HG02759 (cell line): ENCODE data around the gene PCDH12.
"Not testable (repeated sequence)": the region's sequence is repeated elsewhere in the genome, so short reads cannot be mapped to it uniquely, and the experiment has no call there.

Source experiments
- ATAC-seq: cut with Tn5 transposase; IDR thresholded peaks from one replicate; pipeline ENCODE4 v1.9.1; 2021; ENCODE audit warnings: mild to moderate bottlenecking, moderate library complexity; ENCODE audit not compliant: unreplicated experiment

Gene PCDH12

DNA sequence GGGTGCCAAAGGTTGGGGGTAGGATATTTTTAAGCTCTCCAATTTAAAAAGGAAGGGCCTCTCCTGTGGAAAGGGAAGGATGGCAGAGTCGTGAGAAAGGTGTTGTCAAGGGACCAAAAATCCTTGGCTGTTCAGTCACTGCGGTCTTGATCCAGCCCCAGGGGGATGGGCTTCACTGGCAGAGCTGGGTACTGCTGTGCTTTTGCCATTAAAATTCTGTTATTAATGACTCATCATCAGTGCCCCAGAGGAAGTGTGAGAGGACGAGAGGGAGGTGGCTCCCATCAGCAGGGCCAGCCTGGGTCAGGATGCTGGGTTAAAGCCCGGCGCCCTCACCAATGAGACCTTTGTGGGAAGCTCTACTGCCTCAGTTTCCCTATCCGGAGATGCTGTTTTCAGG lies 16.7 kb downstream of the PCDH12 start:
- no peak for ATAC-seq

DNA sequence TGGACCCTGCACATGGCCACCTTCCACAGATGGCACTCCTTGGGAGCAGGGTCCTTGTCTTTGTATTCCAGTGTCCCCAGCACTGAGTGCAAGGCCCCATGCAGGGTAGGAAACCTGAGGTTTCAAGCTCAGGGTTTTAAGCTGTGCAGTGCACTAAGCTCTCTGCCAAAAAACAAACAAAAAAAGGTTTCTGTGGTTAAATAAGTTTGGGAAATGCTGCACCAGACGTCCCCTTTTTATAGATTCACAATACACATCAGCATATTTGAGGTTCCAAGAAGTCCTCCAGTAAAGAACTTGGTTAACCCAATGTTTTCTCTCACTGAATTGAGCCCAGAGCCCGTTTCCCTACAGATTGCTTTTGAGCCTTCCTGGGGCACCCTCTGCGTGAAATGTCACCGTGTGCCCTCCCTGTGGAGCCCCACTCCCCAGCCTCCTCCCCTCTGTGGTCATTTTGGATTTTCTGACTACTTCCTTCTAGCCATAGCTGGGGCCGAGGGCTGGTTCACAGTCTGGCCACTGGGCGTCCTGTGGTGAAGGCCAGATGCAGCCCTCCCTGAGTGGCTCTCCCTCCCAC lies 17.2 kb downstream of the PCDH12 start:
- ATAC-seq = no peak

- no peak for ATAC-seq
These were observed 22.5 kb downstream of the PCDH12 start for GRCh38 chr5:141935538-141935937.

DNA sequence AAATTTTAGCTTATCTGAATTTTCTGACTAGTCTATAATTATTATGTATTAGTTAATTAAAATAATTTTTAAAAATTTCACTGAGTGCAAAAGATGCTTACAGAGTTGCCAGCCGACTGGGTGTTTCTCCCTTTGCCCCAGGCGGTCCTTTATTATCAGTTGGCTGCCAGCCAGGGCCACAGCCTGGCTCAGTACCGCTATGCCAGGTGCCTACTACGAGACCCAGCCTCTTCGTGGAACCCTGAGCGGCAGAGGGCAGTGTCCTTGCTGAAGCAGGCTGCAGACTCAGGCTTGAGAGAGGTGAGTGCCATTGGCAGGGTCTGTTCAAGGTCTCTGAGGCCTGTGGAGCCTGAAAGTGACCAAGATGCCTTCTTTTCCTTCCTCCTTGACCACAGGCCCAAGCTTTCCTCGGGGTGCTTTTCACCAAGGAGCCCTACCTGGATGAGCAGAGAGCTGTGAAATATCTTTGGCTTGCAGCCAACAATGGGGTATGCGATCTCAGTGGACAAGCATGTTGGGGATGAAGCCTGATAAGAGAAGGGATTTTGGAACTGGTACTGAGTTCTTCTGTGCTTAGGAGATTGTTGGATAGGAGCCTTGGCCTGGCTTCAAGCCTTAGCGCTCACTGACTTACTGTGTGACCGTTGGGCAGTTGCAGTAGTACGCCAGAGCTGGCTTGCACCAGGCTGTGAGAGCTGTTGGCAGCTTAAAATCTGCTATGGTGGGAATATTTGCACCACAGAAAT lies 23.7 kb downstream of the PCDH12 start:
- no peak for ATAC-seq

DNA sequence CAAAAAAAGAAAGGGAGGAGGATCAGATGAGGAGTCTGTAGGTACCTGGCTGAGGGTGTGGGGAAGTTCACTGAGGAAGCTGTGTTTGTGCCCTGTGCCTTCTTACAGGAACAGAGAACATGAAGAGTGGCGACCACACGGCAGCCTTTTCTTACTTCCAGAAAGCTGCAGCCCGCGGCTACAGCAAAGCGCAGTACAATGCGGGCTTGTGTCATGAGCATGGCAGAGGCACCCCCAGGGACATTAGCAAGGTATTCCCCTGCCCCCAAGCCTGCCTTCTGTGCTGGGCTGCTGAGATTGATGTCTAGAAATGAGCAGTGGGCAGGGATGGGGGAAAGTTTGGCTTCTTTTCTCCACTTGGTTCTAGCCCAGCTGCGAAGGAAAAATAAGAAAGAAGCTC lies 24.9 kb downstream of the PCDH12 start:
- no peak for ATAC-seq

- no peak for ATAC-seq
These were observed 26.3 kb downstream of the PCDH12 start for GRCh38 chr5:141931694-141932093.

DNA sequence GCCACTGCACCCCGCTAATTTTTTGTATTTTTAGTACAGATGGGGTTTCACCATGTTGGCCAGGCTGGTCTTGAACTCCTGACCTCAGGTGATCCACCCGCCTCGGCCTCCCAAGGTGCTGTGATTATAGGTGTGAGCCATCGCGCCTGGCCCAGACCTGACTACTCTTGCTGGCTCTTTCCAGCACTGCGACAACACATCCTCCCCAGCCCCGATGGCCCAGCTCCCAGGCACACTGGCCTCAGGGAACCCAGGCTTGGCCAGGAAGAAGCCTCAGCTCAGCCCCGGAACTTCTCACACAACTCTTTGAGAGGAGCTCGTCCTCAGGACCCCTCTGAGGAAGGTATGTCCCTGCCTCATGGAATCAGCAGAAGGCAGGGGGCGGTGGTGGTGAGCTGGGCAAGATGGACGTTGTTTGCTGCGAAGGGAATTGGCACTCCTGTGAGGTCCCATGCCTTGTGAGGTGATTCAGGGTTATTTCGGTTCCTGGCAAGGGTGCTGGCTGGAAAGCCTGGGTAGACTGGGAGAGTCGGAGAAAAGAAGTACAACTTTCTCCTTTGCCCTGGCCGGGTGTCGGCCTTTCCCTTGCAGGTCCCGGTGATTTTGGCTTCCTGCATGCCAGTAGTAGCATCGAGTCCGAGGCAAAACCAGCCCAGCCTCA lies 28.5 kb downstream of the PCDH12 start:
- ATAC-seq = no peak

- no peak for ATAC-seq
These were observed 30.0 kb downstream of the PCDH12 start for GRCh38 chr5:141928051-141928450.

DNA sequence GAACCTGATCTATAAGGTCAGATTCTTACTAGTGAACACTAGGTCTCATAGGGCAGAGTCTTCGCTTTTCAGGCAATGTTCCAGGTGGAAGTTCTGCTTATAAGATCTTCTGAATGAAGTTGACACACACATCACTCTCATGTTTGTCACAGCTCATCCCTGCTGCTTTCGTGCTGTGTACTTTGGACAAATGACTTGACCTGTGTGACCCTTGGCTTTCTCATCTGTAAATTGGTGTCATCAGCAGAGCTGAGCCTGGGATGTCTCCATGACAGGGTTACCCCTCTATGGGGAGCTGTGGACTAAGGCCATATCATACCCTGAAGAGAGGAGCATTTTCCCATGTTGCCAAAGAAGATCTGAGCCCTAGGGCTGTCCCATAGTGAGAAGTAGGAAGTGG lies 31.6 kb downstream of the PCDH12 start:
- ATAC-seq = no peak

GRCh38 chr5:141923448-141924313 lies 34.3 kb downstream of the PCDH12 start, which contains the start of gene DELE1:
Gene DELE1 (plus strand): TSS chr5:141923871. CDS start chr5:141923942, 71 bp downstream.
- peak; percentile 97 for ATAC-seq

DNA sequence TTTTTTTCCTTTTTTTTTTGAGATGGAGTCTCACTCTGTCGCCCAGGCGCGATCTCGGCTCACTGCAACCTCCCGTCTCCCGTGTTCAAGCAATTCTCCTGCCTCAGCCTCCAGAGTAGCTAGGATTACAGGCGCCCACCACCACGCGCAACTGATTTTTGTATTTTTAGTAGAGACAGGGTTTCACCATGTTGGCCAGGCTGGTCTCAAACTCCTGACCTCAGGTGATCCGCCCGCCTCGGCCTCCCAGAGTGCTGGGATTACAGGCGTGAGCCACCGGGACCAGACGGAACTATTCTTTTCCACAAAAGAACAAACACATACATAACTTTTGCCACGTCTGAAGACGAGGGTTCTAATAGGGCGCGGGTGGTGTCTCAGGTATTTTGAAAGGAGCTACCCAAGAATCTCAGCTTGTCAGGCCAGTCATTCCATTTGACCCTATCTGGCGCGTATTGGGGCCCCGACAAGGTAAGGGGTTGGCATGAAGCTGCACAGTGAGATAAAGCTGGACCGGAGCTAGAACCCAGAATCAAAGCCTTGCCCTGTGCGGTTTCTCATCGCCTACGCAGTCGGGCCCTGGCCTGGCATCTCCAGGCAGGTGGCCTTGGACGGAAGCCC lies 35.1 kb downstream of the PCDH12 start:
- not testable (repeated sequence) for ATAC-seq

- no peak for ATAC-seq
These were observed 37.2 kb downstream of the PCDH12 start for GRCh38 chr5:141920771-141921170.

GRCh38 chr5:141919218-141920119 lies 38.5 kb downstream of the PCDH12 start:
- no peak for ATAC-seq

DNA sequence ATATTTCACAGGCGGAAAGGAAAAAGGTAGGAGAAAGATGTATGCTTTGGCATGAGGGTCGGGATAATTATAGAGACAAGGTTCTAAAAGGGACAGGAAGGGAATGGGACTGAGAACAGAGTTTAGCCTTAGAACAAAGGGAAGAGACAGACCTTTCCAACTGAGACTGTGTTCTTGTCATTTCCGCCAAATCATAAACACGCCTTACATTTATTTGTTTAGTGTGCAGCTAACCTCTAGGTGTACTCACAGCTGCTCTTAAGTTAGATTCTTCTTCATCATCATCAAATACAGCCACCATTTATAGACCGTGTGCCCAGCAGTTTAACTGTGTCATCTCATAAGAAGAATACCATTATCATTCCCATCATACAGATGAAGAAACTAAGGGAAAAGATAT lies 40.2 kb downstream of the PCDH12 start:
- no peak for ATAC-seq

DNA sequence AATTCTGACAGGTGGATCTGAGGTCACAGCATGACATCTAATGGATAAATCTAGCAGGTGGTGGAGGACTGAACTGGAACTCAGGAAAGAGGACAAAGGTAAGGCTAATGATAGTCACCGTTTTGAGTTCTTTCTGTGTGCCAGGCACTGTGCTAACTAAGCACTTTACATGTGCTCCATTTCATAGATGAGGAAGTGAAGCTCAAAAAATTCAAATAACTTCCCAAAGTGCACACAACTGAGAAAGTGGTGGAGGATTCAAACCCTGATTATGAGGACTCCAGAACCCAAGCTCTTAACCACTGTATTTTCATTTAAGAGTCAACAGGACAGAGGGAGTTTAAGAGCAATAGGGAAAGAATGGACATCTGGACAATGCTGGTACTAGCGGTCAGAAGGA lies 41.5 kb downstream of the PCDH12 start:
- no peak for ATAC-seq

DNA sequence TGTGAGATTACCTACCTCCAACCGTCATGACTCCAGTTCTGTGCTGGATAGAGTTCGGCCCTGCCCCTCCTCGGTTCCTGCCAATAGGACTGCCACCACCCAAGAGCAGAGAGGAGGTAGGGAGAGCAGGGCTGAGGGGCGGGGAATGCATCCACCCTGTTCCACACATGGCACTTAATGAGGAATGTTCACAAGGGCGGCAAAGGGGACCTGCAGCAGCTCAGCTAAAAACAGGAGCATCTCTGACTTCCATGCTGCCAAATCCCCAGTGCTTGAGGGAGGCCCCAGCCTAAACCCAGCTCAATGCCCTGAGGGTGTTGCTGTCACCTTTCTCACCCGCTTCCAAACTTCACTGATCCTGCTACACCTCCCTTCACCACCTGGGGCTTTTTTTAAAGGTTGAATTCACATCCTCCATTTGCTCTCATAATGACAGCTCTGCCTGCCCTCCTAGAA lies 42.1 kb downstream of the PCDH12 start:
- ATAC-seq = no peak

DNA sequence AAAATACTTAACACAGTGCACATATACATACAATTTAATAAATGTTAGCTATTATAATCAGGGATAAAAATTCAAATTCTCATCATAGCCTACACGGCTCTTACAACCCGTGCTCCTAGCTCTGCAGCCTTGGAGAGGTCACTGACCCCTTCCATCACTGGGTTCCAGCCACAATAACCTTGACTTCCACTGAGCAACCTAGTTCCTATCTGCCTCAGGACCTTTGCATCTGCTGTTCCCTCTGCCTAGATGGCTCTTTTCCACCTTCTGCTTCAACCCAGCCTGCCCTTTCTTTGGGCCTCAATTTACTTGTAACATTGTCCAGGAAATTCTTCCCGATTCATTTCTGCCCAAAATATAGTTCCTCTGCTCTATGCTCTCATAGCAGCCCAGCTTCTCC lies 43.2 kb downstream of the PCDH12 start:
- no peak for ATAC-seq

- ATAC-seq = peak; percentile 84
These were observed 43.7 kb downstream of the PCDH12 start for GRCh38 chr5:141914199-141914743.

GRCh38 chr5:141913560-141914198 lies 44.3 kb downstream of the PCDH12 start:
- ATAC-seq = no peak
